OCI-LY1 (cell line): ENCODE measurements around the gene OR52A5.

ENCODE experiments used
- CTCF ChIP-seq: fragments of 200-600 bp; sonication (generic), shearing (Covaris generic); IDR thresholded peaks from 2 replicates; pipeline ENCODE4 v1.5.1; 2017; ENCODE audit warnings: mild to moderate bottlenecking, antibody characterized with exemption, low read length, moderate library complexity, mixed read lengths
- EZH2 ChIP-seq: fragments of 200-600 bp; sonication (generic), shearing (Covaris generic); IDR thresholded peaks from 2 replicates; pipeline ENCODE4 v1.8.0; 2017; ENCODE audit warnings: borderline replicate concordance, mixed run types, mild to moderate bottlenecking, antibody characterized with exemption, low read length, moderate library complexity, mixed read lengths

DNA sequence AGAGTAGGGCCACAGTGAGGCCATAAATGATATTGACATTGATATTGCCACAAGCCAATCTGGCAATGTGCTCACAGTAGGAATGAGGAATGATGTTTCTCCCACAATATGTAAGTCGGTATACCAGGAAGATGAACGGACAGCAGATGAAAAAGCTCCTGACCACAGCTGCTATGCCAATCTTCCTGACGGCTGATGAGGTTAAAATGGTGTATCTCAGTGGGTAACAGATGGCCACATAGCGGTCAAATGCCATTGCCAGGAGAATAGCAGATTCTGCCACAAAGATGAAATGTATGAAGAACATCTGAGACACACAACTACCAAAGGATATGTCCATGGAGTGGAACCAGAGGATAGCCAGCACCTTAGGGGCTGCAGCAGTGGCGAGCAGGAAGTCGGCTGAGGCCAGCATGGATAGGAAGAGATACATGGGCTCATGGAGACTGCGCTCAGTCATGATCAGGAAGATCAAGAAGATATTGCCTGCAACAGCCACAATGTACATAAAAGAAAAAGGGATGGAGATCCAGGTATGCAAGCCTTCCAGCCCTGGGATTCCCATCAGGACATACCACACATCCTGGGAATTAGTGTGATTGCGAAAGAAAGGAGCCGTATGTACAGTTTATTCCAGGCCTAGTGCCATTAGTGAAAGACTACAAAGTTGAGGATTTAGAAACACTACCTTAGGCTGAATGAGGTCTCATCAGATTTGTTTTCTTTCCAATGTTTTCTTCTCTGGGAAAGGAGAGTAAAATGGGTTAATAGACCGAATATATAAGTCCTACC lies 40.1 kb upstream of the OR52A5 start:
- TF ChIP-seq CTCF (no peak), EZH2 (no peak)
